Measurements from ENCODE around the gene LRPAP1.
"Not testable (repeated sequence)": the region's sequence is repeated elsewhere in the genome, so short reads cannot be mapped to it uniquely, and the experiment has no call there.

LRPAP1 gene, protein sequence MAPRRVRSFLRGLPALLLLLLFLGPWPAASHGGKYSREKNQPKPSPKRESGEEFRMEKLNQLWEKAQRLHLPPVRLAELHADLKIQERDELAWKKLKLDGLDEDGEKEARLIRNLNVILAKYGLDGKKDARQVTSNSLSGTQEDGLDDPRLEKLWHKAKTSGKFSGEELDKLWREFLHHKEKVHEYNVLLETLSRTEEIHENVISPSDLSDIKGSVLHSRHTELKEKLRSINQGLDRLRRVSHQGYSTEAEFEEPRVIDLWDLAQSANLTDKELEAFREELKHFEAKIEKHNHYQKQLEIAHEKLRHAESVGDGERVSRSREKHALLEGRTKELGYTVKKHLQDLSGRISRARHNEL

DNA sequence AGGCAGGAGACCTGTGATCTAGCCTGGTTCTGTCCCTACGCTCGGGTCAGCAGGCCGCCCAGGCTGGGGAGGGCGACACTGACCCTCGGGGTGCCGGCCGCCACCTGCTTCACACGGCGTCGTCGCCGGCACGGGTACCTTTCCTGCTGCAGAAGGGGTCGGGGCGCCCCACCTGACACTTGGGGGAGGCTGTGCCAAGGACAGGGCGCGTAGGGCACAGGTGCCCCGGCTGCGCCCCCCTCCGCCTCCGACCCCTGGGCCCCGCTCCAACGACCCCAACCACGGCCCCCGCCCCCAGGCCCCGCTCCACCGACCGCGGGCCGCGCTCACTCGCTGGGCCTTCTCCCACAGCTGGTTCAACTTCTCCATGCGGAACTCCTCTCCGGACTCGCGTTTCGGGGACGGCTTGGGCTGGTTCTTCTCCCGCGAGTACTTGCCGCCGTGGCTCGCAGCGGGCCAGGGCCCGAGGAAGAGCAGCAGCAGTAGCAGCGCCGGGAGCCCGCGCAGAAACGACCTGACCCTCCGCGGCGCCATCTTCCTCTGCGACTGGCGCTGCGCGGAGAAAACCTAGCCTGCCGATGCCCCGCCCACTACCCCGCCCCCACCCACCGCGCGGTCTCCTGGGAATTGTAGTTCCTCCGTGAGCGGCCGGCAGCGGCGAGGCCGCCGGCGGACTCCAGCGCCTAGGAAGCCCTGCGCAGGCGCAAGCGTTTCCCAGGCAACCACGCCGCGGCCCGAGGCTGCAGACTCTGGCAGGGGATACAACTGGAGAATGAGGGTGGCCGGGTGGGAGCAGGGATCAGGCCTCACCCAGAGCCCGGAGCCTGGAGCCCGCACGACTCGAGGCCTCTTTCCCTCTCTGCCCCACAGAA, at the start of gene LRPAP1:
TSS of gene LRPAP1 (minus strand) at position 544 of the 872 bp plus-strand sequence. CDS start at position 534, 10 bp downstream.
- peak; percentile 95 for DNase-seq

DNA sequence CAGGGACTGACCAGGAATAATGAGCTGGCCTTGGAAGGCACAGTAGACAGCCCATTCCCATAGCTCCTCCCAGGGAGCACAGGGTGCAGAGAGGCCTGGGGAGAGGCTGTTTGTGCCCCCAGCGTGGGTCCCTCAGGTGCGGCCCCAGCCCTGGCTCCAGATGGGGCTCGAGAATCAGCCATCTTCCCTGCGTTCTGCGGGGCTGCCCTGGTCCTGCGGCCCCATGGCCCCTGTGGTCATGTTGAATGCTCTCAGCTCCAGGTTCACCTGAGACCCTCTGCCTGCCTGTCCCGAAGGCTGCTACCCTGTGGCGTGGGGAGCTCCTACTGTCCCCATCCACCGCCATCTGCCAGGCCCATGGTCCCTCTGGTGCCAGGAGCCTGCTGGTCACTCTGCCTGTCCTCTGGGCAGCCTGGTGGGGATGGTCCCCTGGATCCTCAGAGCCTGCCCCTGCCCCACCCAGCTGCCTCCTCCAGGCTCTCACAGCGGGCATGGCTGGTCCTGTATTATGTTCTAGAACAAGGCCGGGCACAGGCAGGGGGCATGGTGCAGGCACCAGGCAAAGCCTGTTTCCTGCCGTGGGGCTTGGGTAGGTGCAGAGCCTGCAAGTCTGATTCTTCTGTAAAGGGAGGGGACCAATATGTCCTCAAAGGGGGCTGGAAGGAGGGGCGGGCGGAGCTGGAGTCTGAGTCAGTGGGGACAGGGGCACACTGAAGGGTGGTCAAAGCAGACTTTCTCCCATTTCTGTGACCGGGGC, 49.3 kb upstream of the LRPAP1 start:
- DNase-seq: not testable (repeated sequence)

DNA sequence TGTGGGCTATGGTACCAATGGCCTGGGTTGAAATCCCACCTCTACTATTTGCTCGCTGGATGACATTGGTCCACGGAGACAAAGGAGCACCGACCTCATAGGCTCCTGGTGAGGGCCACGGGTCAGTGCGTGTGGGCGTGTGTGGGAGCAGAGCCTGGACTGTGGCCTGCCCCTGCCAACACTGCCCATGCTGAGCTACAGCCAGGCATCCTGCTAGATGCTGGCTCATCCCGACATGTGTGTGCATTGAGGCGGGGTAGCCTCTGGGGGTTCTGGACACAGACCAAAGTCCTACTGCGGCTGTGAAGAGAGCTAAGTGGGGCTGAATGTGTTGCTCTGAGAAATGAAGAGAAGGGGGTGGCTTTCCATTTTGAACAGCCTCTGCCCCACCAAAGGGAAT, 48.6 kb upstream of the LRPAP1 start:
- not testable (repeated sequence) for DNase-seq

DNA sequence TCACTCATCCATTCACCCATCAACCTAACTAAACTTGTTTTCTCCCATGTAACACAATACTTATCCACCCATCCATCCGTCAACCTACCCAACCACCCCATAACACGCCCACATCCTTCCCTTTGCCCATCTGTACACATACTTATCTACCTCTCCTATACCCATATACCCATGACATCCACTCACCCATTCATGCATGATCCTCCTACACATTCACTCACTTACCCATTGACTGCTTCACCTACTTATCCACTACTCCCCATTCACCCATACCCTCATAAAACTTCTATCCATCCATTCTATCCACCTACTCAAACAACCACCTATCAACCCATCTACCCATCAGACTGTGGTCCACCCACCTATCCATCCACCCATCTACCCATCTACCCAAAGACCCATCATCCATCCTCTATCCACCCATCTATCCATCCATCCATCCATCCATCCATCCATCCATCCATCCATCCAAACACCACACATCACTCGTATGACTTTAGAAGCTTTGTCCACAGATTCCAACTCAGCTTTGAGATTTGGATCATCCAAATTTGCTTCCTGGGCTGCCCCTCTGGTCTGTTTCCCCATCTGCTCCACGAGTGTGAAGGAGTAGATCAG, 46.4 kb upstream of the LRPAP1 start:
- not testable (repeated sequence) for DNase-seq

DNA sequence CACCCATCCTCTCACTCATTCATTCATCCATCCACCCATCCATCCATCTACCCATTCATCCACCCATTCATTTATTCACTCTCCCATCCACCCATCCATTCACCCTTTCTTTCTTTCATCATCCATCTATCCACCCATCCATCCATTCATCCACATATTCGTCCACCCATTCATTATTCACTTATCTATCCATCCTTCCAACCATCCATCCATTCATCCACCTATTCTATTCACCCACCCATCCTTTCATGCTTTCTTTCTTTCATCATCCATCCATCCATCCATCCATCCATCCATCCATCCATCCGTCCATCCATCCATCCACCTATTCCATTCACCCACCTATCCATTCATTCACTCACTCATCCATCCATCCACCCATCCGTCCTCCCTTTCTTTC, 45.8 kb upstream of the LRPAP1 start:
- DNase-seq: not testable (repeated sequence)

DNA sequence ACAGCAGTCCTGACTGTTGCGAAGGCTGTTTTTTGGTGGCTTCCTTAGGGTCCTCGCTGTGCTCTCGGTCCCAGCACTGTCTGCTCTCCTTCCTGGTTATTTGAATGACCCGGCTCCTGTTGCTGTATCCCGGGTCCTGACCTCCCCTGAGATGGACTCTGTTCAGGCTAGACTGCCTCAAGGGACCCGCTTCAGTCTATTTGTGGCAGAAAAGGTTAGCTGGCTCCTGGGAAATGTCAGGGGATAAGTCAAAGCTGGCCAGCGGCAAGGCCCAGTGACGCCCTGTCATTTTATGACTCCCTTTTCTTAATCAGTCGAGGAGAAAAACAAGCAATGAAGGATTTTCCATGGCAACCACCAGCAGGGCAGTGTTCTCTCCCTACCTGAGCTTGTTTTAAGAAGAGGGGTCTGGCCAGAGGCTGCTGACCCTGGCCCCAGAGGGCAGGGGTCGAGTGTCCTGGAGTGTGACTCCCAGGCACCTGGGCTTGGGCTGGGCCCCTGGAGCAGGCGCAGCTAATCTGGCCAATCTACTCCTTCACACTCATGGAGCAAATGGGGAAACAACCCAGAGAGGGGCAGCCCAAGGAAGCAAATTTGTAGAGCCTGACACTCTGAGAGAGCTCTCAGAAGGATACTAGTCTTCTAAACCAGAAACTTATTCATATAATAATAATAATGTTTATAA, 45.1 kb upstream of the LRPAP1 start:
- not testable (repeated sequence) for DNase-seq

GRCh38 chr4:3576533-3577207, 44.4 kb upstream of the LRPAP1 start:
- not testable (repeated sequence) for DNase-seq

GRCh38 chr4:3575426-3576369, 43.5 kb upstream of the LRPAP1 start:
- DNase-seq: not testable (repeated sequence)

DNA sequence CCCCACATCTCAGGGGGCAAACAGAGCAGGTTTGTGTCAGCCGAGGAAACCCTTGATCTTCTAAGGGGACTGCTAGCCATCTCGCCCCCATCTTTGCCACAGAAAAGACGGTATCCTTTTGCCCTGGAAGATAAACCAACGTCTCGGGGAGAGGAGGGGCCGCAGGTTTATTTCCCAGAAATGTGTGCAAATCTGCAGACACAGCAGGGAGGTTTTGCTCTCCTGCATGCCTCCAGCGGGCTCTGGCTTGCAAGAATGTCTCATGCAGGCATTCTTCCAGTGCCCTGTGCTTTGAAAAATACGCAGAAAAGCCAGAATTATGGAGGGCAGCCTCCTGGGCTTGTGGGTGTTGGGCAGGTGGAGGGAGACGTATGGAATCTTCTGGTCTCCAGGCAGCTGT, 42.6 kb upstream of the LRPAP1 start:
- DNase-seq: not testable (repeated sequence)

DNA sequence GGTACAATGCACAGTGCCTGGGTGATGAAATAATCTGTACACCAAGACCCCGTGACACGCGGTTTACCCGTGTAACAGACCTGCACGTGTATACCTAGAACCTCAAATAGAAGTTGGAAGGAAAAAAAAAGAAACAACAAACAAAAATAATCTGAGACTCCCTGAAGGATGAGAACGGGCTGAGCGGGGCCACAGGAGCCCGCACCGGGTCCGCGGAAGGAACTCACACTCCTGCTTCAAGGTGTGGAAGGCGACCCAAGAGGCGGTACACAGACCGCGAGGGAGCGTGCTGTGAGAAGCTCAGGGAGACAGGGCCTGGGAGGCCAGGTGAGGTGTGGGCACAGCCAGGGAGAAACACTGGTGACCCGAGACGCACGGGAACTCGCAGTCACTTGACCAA, 42.1 kb upstream of the LRPAP1 start:
- not testable (repeated sequence) for DNase-seq

DNA sequence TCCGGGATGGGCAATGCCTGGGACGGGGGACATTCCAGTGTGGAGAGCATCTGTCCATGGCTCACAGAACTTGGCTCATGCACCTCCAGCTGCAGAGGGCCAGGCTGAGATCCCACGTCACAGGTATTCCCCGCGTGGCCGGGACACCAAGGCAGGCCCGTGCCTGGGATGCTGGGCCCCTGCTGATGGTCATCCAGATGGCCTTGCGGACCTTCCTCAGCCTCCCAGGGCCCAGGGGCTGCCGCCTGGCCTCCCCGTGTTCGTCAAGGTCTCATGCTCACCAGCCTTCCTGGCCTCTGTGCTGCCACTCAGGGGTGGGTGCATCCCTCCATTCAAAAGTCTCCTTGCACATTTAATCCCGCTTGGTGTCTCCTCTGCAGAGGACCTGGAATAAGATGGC, 40.9 kb upstream of the LRPAP1 start:
- no peak for DNase-seq

DNA sequence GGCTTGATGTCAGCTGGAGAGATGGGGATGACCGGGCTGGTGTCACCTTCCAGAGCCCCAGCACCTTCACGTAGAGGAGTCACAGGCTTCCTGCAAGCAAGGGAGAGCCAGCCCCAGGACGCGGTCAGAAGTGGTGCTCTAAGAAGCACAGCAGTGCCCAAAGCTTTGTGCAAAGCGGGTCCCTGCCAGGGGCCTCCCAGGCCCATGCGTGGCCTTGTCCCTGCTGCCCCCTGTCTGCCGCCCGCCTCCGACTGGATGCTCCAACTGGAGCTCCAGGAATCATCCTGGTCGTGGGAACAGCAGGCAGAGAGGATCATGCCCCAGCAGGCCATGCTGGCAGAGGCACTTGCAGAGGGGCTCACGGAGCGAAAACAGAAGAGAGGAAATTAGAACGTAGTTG, 40.1 kb upstream of the LRPAP1 start:
- DNase-seq: no peak

- DNase-seq: no peak
These were observed 39.7 kb upstream of the LRPAP1 start for GRCh38 chr4:3571921-3572320.

DNA sequence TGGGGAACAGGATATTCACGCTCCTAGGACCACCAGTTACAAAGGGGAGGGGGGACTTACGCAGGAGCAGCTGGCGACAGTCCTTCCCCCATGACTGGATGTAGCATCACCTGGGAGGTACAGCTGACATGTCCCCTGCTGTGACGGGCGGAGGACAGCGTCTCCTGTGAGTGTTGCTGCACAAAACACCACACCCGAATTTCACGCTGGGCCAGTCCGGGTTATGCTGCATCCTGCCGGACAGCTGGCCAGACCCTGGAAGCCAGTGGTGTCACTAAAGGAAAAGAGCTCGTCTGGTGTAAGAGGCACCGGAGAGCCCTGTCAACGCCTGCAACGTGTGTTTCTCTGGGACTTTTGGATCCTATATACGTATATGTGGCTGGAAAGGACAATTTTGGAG, 38.7 kb upstream of the LRPAP1 start:
- not testable (repeated sequence) for DNase-seq

GRCh38 chr4:3569611-3570010, 37.4 kb upstream of the LRPAP1 start:
- DNase-seq: not testable (repeated sequence)

DNA sequence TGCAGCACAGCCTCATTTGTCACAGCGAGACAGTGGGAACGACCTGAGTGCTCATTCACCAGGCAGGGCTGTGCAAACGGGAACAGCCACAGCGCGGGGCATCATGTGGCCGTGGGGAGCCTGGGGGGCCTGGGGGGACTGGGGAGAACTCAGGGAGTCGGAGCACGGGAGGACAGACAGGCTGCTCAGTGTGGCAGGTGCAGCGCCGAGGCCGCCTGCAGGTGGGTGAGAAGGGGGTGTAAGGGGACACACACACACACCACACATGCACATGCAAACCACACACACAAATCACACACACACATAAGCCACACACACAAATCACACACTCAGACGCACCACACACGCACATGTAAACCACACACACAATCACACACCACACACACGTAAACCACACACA, 34.5 kb upstream of the LRPAP1 start:
- DNase-seq: not testable (repeated sequence)

GRCh38 chr4:3566301-3566700, 34.1 kb upstream of the LRPAP1 start:
- peak; percentile 9 for DNase-seq

DNA sequence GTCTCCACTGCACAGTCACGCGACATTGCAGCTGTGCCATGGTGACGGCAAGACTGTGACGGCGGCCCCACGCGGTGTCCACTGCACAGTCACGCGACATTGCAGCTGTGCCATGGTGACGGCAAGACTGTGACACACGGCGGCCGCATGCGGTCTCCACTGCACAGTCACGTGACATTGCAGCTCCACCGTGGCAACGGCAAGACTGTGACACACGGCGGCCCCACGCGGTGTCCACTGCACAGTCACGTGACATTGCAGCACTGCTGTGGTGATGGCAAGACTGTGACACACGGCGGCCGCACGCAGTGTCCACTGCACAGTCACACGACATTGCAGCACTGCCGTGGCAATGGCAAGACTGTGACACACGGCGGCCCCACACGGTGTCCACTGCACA, 32.7 kb upstream of the LRPAP1 start:
- not testable (repeated sequence) for DNase-seq

GRCh38 chr4:3563403-3563802, 31.2 kb upstream of the LRPAP1 start:
- DNase-seq: no peak

- not testable (repeated sequence) for DNase-seq
These were observed 29.9 kb upstream of the LRPAP1 start for GRCh38 chr4:3562127-3562526.
